Upper lobe of left lung (tissue), 4 donors: ENCODE data around the gene PTRH2.

Source experiments
- POLR2A ChIP-seq, 4 donors: fragments of 450-650 bp; IDR thresholded peaks; one replicate each; pipeline ENCODE4 v1.5.1; 2016 to 2017; ENCODE audit warnings: antibody characterized with exemption in 4 of 4, mild to moderate bottlenecking in 2 of 4
- POLR2AphosphoS5 ChIP-seq, 2 donors: sonication (generic); formaldehyde crosslinking; IDR thresholded peaks; one replicate each; pipeline ENCODE4 v1.5.1; 2017; ENCODE audit warnings: antibody characterized with exemption in 2 of 2
- TF ChIP-seq, protein P1 (sequence below), 6 experiments: fragments of 450-650 bp in 4 of 6; fragments of 200-600 bp in 2 of 6; sonication (generic) in 2 of 6; IDR thresholded peaks; one replicate each; pipeline ENCODE4 v1.5.1; 2016 to 2019; ENCODE audit warnings: antibody characterized with exemption in 6 of 6

DNA sequence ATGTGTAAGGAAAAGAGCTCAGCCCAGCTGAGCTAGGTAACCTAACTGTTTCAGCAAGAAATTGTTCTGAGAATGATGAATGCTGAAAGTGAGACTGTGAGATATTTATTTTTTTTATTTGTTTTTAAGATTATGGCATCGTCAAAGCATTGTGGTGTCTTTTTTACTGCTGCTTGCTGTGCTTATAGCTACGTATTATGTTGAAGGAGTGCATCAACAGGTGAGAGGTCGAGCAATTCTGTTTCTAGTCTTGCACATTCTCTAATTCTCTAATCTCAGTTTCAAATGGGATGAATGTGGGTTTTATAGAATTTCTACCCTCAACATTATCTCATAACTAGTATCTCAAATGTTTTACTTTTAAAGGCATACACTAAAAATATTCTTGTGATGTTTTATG is 30.1 kb upstream of the PTRH2 start:
- TF ChIP-seq, protein P1, sequence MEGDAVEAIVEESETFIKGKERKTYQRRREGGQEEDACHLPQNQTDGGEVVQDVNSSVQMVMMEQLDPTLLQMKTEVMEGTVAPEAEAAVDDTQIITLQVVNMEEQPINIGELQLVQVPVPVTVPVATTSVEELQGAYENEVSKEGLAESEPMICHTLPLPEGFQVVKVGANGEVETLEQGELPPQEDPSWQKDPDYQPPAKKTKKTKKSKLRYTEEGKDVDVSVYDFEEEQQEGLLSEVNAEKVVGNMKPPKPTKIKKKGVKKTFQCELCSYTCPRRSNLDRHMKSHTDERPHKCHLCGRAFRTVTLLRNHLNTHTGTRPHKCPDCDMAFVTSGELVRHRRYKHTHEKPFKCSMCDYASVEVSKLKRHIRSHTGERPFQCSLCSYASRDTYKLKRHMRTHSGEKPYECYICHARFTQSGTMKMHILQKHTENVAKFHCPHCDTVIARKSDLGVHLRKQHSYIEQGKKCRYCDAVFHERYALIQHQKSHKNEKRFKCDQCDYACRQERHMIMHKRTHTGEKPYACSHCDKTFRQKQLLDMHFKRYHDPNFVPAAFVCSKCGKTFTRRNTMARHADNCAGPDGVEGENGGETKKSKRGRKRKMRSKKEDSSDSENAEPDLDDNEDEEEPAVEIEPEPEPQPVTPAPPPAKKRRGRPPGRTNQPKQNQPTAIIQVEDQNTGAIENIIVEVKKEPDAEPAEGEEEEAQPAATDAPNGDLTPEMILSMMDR (IDR thresholded peaks at IDR 0.05), result no peak
- TF ChIP-seq POLR2A (IDR thresholded peaks at IDR 0.05) (no peak), POLR2AphosphoS5 (IDR thresholded peaks at IDR 0.05) (no peak)
